HG03196 (cell line): ENCODE measurements around the gene CBY2.
"Not testable (repeated sequence)": the region's sequence is repeated elsewhere in the genome, so short reads cannot be mapped to it uniquely, and the experiment has no call there.

ENCODE experiments used
- ATAC-seq: cut with Tn5 transposase; IDR thresholded peaks from one replicate; pipeline ENCODE4 v1.9.1; 2021; ENCODE audit not compliant: unreplicated experiment

Gene CBY2

GRCh38 chr13:45737571-45738017 lies 35.5 kb downstream of the CBY2 start:
- no peak for ATAC-seq

GRCh38 chr13:45742985-45743384 lies 40.9 kb downstream of the CBY2 start:
- ATAC-seq, result no peak

GRCh38 chr13:45744979-45745378 lies 42.9 kb downstream of the CBY2 start:
- ATAC-seq, result no peak

- no peak for ATAC-seq
These were observed 45.0 kb downstream of the CBY2 start for GRCh38 chr13:45747071-45747470.

- no peak for ATAC-seq
These were observed 47.0 kb downstream of the CBY2 start for GRCh38 chr13:45748941-45749759.

DNA sequence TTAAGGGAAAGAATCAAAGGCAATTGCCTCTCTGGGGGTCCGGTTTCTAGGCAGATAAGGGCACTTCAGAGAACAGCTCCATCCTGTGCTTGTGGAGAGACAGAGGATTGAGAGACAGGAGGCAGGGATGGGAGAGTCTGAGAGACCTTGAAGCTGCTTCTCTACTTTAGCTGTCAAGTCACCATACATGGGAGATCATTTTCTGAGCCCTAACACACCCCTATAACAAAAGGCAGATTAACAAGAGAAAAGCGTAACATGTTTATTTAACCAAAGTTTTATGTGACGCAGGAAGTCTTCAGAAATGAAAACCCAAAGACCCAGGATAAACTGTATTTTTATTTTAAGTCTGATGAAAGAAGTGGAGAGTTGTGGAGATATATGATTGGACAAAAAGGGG lies 48.4 kb downstream of the CBY2 start:
- ATAC-seq, result no peak

GRCh38 chr13:45751885-45752284 lies 49.8 kb downstream of the CBY2 start:
- ATAC-seq, result no peak

GRCh38 chr13:45752510-45752909 lies 50.4 kb downstream of the CBY2 start:
- ATAC-seq, result no peak

DNA sequence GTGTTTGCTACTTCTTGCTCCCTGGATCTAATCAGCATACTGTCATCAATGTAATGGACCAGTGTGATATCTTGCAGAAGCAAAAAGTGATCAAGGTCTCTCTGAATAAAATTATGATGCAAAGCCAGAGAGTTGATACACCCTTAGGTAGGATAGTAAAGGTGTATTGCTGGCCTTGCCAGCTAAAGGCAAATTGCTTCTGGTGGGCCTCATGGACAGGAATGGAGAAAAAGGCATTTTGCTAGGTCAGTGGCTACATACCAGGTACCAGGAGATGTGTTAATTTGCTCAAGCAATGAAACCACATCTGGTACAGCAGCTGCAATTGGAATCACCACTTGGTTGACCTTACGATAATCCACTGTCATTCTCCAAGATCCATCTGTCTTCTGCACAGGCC lies 54.4 kb downstream of the CBY2 start:
- ATAC-seq, result not testable (repeated sequence)

DNA sequence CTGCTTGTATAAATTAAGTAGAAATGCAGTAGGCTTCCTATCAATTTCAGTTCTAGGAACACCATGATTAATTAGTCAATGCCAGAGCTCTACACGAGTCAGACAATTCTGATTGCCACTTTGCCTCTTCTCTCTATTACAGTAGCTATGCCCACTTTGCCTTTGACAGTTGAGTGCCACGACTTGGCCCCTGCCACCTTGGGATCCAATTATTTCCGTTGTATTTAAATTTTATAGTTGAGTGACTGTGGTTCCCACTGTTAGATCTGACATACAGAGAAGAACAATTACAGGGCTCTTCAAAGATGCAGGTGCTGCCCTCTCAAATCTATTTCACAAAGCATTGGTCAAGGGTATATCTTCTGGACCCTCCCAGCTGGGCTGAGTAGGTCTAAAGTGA lies 55.5 kb downstream of the CBY2 start:
- ATAC-seq, result not testable (repeated sequence)

DNA sequence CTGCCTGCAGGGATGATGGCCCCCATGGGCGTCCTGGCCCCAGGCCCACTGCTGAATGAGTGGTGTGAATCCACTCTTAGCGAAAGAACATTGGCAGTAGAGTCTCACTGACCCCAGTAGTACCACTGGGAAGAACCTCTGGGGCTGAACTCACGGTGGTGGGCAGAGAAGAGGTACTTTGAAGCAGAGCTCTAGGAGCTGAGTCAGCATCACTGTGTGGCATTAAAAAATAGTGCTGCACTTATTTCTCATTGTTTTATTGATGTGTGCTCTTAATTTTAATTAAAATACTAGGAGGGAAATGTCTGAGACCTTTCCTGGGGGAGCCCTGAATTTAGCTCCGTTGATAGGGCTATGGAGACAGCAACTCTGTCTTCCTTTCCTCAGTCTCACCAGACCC lies 61.3 kb downstream of the CBY2 start:
- no peak for ATAC-seq
